OCI-LY3 (cell line): Measurements from ENCODE around the gene SP1.

Source experiments
- EZH2phosphoT487 ChIP-seq: fragments of 200-600 bp; shearing (Covaris generic); IDR thresholded peaks from 2 replicates; pipeline ENCODE4 v1.6.1; 2018; ENCODE audit warnings: antibody characterized with exemption, mixed run types, low read depth
- TF ChIP-seq, protein P1 (sequence below): fragments of 200-600, 300-600 bp; sonication (generic); IDR thresholded peaks from 2 replicates; pipeline ENCODE4 v1.5.1; 2014; ENCODE audit warnings: antibody characterized with exemption, low read length, low read depth

DNA sequence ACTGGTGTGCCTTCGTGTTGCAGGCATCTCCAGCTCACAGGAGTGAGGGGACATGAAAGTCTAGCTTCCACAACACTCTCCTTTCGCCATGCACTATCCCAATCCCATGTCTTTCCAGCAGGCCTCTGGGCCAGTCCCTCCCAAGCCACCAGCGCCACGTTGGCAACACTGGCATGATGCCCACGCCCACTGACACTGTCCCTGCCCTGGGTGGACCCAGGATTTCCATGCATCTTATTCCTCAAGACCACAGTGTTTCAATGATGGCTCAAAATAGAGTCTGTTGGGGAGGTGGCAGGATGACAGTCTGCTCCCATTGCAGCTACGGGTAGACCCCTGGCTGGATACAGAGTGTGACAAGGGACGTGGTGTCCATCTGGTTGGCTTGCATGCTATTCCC, 46.1 kb upstream of the SP1 start:
- TF ChIP-seq, protein P1, sequence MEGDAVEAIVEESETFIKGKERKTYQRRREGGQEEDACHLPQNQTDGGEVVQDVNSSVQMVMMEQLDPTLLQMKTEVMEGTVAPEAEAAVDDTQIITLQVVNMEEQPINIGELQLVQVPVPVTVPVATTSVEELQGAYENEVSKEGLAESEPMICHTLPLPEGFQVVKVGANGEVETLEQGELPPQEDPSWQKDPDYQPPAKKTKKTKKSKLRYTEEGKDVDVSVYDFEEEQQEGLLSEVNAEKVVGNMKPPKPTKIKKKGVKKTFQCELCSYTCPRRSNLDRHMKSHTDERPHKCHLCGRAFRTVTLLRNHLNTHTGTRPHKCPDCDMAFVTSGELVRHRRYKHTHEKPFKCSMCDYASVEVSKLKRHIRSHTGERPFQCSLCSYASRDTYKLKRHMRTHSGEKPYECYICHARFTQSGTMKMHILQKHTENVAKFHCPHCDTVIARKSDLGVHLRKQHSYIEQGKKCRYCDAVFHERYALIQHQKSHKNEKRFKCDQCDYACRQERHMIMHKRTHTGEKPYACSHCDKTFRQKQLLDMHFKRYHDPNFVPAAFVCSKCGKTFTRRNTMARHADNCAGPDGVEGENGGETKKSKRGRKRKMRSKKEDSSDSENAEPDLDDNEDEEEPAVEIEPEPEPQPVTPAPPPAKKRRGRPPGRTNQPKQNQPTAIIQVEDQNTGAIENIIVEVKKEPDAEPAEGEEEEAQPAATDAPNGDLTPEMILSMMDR, result no peak
- no peak for TF ChIP-seq EZH2phosphoT487
